Prostate gland (tissue), 2 donors: ENCODE data around the gene EXTL2. TPM values are rescaled to one million over a fixed set of nuclear protein-coding genes. Genes with fewer than 3 reads are reported as not detected.

Experiments used
- DNase-seq: peaks from one replicate; pipeline ENCODE4 v3.0.0-alpha.2; 2019; ENCODE audit warnings: low spot score
- H3K27ac ChIP-seq, 2 donors: fragments of 200-600 bp; sonication (generic); 2 replicates each; pipeline ENCODE4 v1.5.1; 2017 to 2019
- H3K27me3 ChIP-seq: fragments of 200-600 bp; sonication (generic); replicated peaks from 2 replicates; pipeline ENCODE4 v1.5.1; 2019; ENCODE audit not compliant: insufficient read depth
- H3K36me3 ChIP-seq, 2 donors: fragments of 200-600 bp; sonication (generic); 1 replicate in 1 of 2; 2 replicates in 1 of 2; pipeline versions ENCODE4 v1.5.1 to v1.8.1; 2017 to 2019
- H3K4me1 ChIP-seq: fragments of 200-600 bp; sonication (generic); replicated peaks from 2 replicates; pipeline ENCODE4 v1.5.1; 2019
- H3K4me3 ChIP-seq, 2 donors: fragments of 200-600 bp; sonication (generic); 2 replicates each; pipeline ENCODE4 v1.5.1; 2017 to 2019
- H3K9me3 ChIP-seq: fragments of 200-600 bp; sonication (generic); 2 replicates; pipeline ENCODE4 v1.5.1; 2017
- CTCF ChIP-seq, 4 experiments: fragments of 200-600 bp in 2 of 4; fragments of 450-650 bp in 2 of 4; sonication (generic) in 2 of 4; IDR thresholded peaks; 1 replicate in 3 of 4; 2 replicates in 1 of 4; pipeline ENCODE4 v1.5.1; 2016 to 2019; ENCODE audit warnings: antibody characterized with exemption in 4 of 4, mild to moderate bottlenecking in 2 of 4, moderate library complexity in 2 of 4
- POLR2A ChIP-seq: fragments of 450-650 bp; IDR thresholded peaks from one replicate; pipeline ENCODE4 v1.6.1; 2016; ENCODE audit warnings: antibody characterized with exemption, mild to moderate bottlenecking
- POLR2AphosphoS5 ChIP-seq: sonication (generic); formaldehyde crosslinking; IDR thresholded peaks from one replicate; pipeline ENCODE4 v1.6.1; 2017; ENCODE audit warnings: antibody characterized with exemption
- WGBS: methylation state at CpG from one replicate; pipeline ENCODE4 v1.1.5; 2018; 5-methylcytosine and 5-hydroxymethylcytosine counted together
- intact Hi-C: fragments of 100-400 bp; cut with DNase I; formaldehyde crosslinking; loops from one replicate; pipeline ENCODE4 v1.14.2; 2022
- total RNA-seq, 2 donors: library from RNA; depleted of rRNA; stranded (reverse); fragments of >200 nt; gene quantifications; one replicate each; pipeline ENCODE4 v1.1.0, GENCODE V29; 2016

EXTL2 gene
- total RNA-seq, 2 donors from 2014 or later: 11.8 to 17.5 TPM

GRCh38 chr1:100874433-100874832, 20.2 kb downstream of the EXTL2 start:
- no peak overlapping the region for H3K27ac ChIP-seq
- no peak for DNase-seq
- TF ChIP-seq POLR2AphosphoS5: no peak
- TF ChIP-seq POLR2A: no peak
- no peak for TF ChIP-seq CTCF (IDR thresholded peaks at IDR 0.05)
- no peak overlapping the region for H3K4me3 ChIP-seq
- no peaks in the 10 kb centered on the region for H3K27me3 ChIP-seq
- intact Hi-C loops: no loop called here
- no peaks in the 10 kb centered on the region for H3K9me3 ChIP-seq
- WGBS: 48% methylated on average over 2 of the region's 2 CpGs
- H3K36me3 ChIP-seq: no peaks in the 10 kb centered on the region
- H3K4me1 ChIP-seq: no peaks in the 10 kb centered on the region

DNA sequence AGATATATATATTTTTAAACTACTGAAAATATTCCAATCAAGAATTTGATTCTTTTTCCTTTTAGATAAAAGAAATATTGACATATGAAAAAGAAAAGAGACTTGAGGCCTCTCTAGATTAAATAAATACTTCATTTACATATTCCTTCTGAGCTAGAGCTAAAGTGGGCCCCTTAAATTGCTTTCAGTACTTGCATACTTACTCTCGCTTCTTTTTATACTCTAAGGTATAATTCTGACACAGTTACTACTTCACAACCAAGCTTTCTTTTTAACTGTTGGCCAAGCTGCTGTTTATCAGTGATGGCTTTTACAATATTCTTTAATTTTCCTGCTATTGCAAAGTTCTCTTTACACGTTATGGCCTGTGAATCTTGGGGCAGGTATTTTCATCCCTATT, 24.6 kb downstream of the EXTL2 start:
- intact Hi-C loops: loop anchor here (5.0 kb wide), 2 partner anchors 408 to 1063 kb away; no protein-coding TSS in a partner anchor
- no peaks in the 10 kb centered on the region for H3K27me3 ChIP-seq
- WGBS: 79% methylated on average over 2 of the region's 2 CpGs
- no peaks in the 10 kb centered on the region for H3K9me3 ChIP-seq
- no peak for DNase-seq
- no peaks in the 10 kb centered on the region for H3K36me3 ChIP-seq
- H3K27ac ChIP-seq: no peak overlapping the region
- no peak overlapping the region for H3K4me3 ChIP-seq
- no peaks in the 10 kb centered on the region for H3K4me1 ChIP-seq
- TF ChIP-seq CTCF (IDR thresholded peaks at IDR 0.05): no peak
- TF ChIP-seq POLR2AphosphoS5: no peak
- no peak for TF ChIP-seq POLR2A

DNA sequence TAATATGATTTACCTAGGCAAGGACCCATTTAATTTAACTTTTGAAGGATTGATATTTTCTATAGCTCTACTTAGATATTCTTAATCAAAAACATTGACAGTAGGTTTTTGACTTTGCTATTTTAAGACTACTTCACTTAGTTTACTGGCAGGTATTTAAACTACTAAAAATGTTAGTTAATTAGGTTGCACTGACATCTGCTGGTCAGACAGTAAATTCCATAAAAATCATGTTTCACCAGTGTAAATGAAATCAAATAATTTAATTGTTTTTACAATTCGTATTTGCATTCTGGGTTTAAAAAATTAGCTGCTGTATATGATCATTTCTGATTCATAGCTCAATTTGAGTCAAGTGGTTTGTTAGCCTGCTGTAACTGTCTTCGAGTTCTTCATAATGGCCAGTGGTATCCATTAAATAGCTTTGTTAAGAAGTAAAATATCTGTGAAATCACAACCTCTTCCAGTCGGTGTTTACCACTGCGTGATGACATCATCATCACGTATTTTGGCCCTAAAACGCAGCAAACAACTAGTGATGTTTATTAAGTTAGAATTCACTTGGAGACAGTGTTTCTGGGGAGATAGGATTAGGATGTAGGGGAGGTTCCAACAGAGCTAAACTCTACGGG, 26.2 kb downstream of the EXTL2 start:
- Histone ChIP-seq H3K9me3 (no peaks in the 10 kb centered on the region), H3K4me3 (no peak overlapping the region), H3K36me3 (no peaks in the 10 kb centered on the region), H3K27ac (no peak overlapping the region), H3K4me1 (no peaks in the 10 kb centered on the region), H3K27me3 (no peaks in the 10 kb centered on the region)
- intact Hi-C loops: loop anchor here (5.0 kb wide), 2 partner anchors 406 to 1061 kb away; no protein-coding TSS in a partner anchor
- TF ChIP-seq CTCF (IDR thresholded peaks at IDR 0.05) (peak; percentile 34 to 73 (median 67)), POLR2AphosphoS5 (no peak)
- DNase-seq: no peak
- WGBS: 10% methylated on average over 7 of the region's 7 CpGs

- Histone ChIP-seq H3K36me3 (no peaks in the 10 kb centered on the region), H3K4me3 (no peak overlapping the region), H3K9me3 (no peaks in the 10 kb centered on the region), H3K27ac (no peak overlapping the region), H3K27me3 (no peaks in the 10 kb centered on the region), H3K4me1 (no peaks in the 10 kb centered on the region)
- WGBS: 72% methylated on average over 2 of the region's 2 CpGs
- intact Hi-C loops: loop anchor here (2.0 to 5.0 kb wide), 3 partner anchors 260 to 1060 kb away; no protein-coding TSS in a partner anchor
- no peak for TF ChIP-seq POLR2A
- no peak for TF ChIP-seq CTCF (IDR thresholded peaks at IDR 0.05)
- no peak for TF ChIP-seq POLR2AphosphoS5
- no peak for DNase-seq
These were observed 27.8 kb downstream of the EXTL2 start for GRCh38 chr1:100866901-100867206.
